Loucy (cell line): ENCODE measurements around the gene ZDHHC16.

Experiments used
- H2AFZ ChIP-seq: fragments of 200-600 bp; sonication (generic); 2 replicates; pipeline ENCODE4 v1.6.0; 2016; ENCODE audit warnings: antibody characterized with exemption, mild to moderate bottlenecking, low read length, moderate library complexity
- H3F3A ChIP-seq: fragments of 200-600 bp; 2 replicates; pipeline ENCODE4 v1.6.0; 2016; ENCODE audit warnings: antibody characterized with exemption, low read depth, mild to moderate bottlenecking
- H3K27me3 ChIP-seq: fragments of 200-600 bp; sonication (generic); 2 replicates; pipeline ENCODE4 v1.6.1; 2014; ENCODE audit warnings: low read length, mild to moderate bottlenecking; ENCODE audit not compliant: insufficient read depth, poor library complexity, severe bottlenecking
- H3K36me3 ChIP-seq: fragments of 200-600 bp; sonication (generic); 2 replicates; pipeline ENCODE4 v1.6.1; 2016; ENCODE audit warnings: low read length; ENCODE audit not compliant: insufficient read depth
- H3K4me1 ChIP-seq: fragments of 200-600 bp; sonication (generic); 2 replicates; pipeline ENCODE4 v1.5.1; 2014; ENCODE audit warnings: low read length, mild to moderate bottlenecking; ENCODE audit not compliant: insufficient read depth, poor library complexity, severe bottlenecking
- H3K4me2 ChIP-seq: fragments of 200-600 bp; sonication (generic); 2 replicates; pipeline ENCODE4 v1.6.0; 2014; ENCODE audit warnings: antibody characterized with exemption, low read length, low read depth, mild to moderate bottlenecking; ENCODE audit not compliant: poor library complexity, severe bottlenecking
- H3K4me3 ChIP-seq: fragments of 200-600 bp; sonication (generic); 2 replicates; pipeline ENCODE4 v1.5.1; 2014; ENCODE audit warnings: low read length, mild to moderate bottlenecking, mixed read lengths; ENCODE audit not compliant: poor library complexity, severe bottlenecking
- H3K79me2 ChIP-seq: fragments of 200-600 bp; sonication (generic); 2 replicates; pipeline ENCODE4 v1.6.1; 2014; ENCODE audit warnings: low read length; ENCODE audit not compliant: insufficient read depth
- H3K9ac ChIP-seq: fragments of 200-600 bp; sonication (generic); 2 replicates; pipeline ENCODE4 v1.6.0; 2014; ENCODE audit warnings: mild to moderate bottlenecking, low read depth, low read length, moderate library complexity; ENCODE audit not compliant: poor library complexity, severe bottlenecking
- H3K9me2 ChIP-seq: fragments of 200-600 bp; sonication (generic); replicated peaks from 2 replicates; pipeline ENCODE4 v1.6.1; 2016; ENCODE audit warnings: low read depth, low read length, mixed read lengths
- H3K9me3 ChIP-seq: fragments of 200-600 bp; sonication (generic); 2 replicates; pipeline ENCODE4 v1.6.1; 2014; ENCODE audit warnings: mild to moderate bottlenecking, antibody characterized with exemption, low read length, low read depth; ENCODE audit not compliant: insufficient read depth
- H4K20me1 ChIP-seq: fragments of 200-600 bp; sonication (generic); 2 replicates; pipeline ENCODE4 v1.6.0; 2014; ENCODE audit warnings: antibody characterized with exemption, low read length, mild to moderate bottlenecking; ENCODE audit not compliant: insufficient read depth, poor library complexity, severe bottlenecking
- CTCF ChIP-seq: fragments of 200-600 bp; sonication (generic); conservative IDR thresholded peaks from 2 replicates; pipeline ENCODE4 v1.5.1; 2014; ENCODE audit warnings: mild to moderate bottlenecking, antibody characterized with exemption, low read length
- EZH2phosphoT487 ChIP-seq: fragments of 200-600 bp; IDR thresholded peaks from 2 replicates; pipeline ENCODE4 v1.6.1; 2018; ENCODE audit warnings: antibody characterized with exemption, mild to moderate bottlenecking, moderate library complexity, borderline replicate concordance

Gene ZDHHC16

GRCh38 chr10:97428572-97428981, 17.4 kb upstream of the ZDHHC16 start:
- H3K9ac ChIP-seq = peak overlapping the region; percentile 96
- peaks cover 51% of the 10 kb centered on the region for H4K20me1 ChIP-seq
- H3K4me3 ChIP-seq = peak overlapping the region; percentile 81
- no peaks in the 10 kb centered on the region for H3F3A ChIP-seq
- H3K79me2 ChIP-seq = peaks cover 70% of the 10 kb centered on the region
- H3K9me2 ChIP-seq = no peaks in the 10 kb centered on the region
- peaks cover 42% of the 10 kb centered on the region; the same call in 1 of the 2 replicates for H3K36me3 ChIP-seq
- peak overlapping the region; percentile 92 for H3K4me2 ChIP-seq
- no peaks in the 10 kb centered on the region for H3K9me3 ChIP-seq
- TF ChIP-seq EZH2phosphoT487 (no peak), CTCF (no peak)
- peaks cover 6% of the 10 kb centered on the region for H3K27me3 ChIP-seq
- no peak overlapping the region for H2AFZ ChIP-seq
- H3K4me1 ChIP-seq = peaks cover 27% of the 10 kb centered on the region

GRCh38 chr10:97434055-97434454, 11.9 kb upstream of the ZDHHC16 start:
- peaks cover 14% of the 10 kb centered on the region for H3K4me1 ChIP-seq
- no peaks in the 10 kb centered on the region for H3K9me2 ChIP-seq
- no peaks in the 10 kb centered on the region for H3F3A ChIP-seq
- peaks cover 65% of the 10 kb centered on the region; the same call in 1 of the 2 replicates for H3K36me3 ChIP-seq
- H3K4me2 ChIP-seq = no peak overlapping the region
- H3K9me3 ChIP-seq = no peaks in the 10 kb centered on the region
- no peak overlapping the region for H2AFZ ChIP-seq
- no peak overlapping the region for H3K9ac ChIP-seq
- peaks cover 31% of the 10 kb centered on the region for H3K79me2 ChIP-seq
- H4K20me1 ChIP-seq = peaks cover 29% of the 10 kb centered on the region
- H3K4me3 ChIP-seq = no peak overlapping the region
- H3K27me3 ChIP-seq = no peaks in the 10 kb centered on the region
- TF ChIP-seq EZH2phosphoT487 (no peak), CTCF (no peak)

GRCh38 chr10:97434557-97434956, 11.4 kb upstream of the ZDHHC16 start:
- Histone ChIP-seq H2AFZ (no peak overlapping the region), H3K9ac (no peak overlapping the region), H3F3A (no peaks in the 10 kb centered on the region), H3K27me3 (no peaks in the 10 kb centered on the region), H3K4me1 (peaks cover 11% of the 10 kb centered on the region), H3K9me2 (no peaks in the 10 kb centered on the region), H3K4me2 (no peak overlapping the region), H3K4me3 (no peak overlapping the region), H4K20me1 (peaks cover 24% of the 10 kb centered on the region), H3K36me3 (peaks cover 64% of the 10 kb centered on the region; the same call in 1 of the 2 replicates), H3K79me2 (peaks cover 26% of the 10 kb centered on the region), H3K9me3 (no peaks in the 10 kb centered on the region)
- TF ChIP-seq CTCF = no peak
- TF ChIP-seq EZH2phosphoT487 = no peak
